COLO668 (cell line): ENCODE results near the gene KCNMA1.

Experiments used
- DNase-seq: peaks from one replicate; lab custom pipeline; 2025; ENCODE audit not compliant: unreplicated experiment; lab: John Stamatoyannopoulos, UW

Gene KCNMA1

GRCh38 chr10:77315496-77316129 lies 322.0 kb downstream of the KCNMA1 start:
- no peak for DNase-seq

- DNase-seq, result no peak
Measured at GRCh38 chr10:77313066-77313750, 324.4 kb downstream of the KCNMA1 start.

- DNase-seq, result no peak
Measured at GRCh38 chr10:77311186-77311585, 326.4 kb downstream of the KCNMA1 start.

- no peak for DNase-seq
Measured at GRCh38 chr10:77310288-77310840, 327.2 kb downstream of the KCNMA1 start.

GRCh38 chr10:77309509-77309908 lies 328.1 kb downstream of the KCNMA1 start:
- DNase-seq, result no peak

GRCh38 chr10:77309092-77309491 lies 328.5 kb downstream of the KCNMA1 start:
- DNase-seq, result no peak

- DNase-seq, result no peak
Measured at GRCh38 chr10:77308084-77308732, 329.4 kb downstream of the KCNMA1 start.

- no peak for DNase-seq
Measured at GRCh38 chr10:77306666-77307065, 330.9 kb downstream of the KCNMA1 start.

GRCh38 chr10:77305650-77306632 lies 331.7 kb downstream of the KCNMA1 start:
- no peak for DNase-seq

GRCh38 chr10:77304192-77304591 lies 333.4 kb downstream of the KCNMA1 start:
- no peak for DNase-seq

GRCh38 chr10:77301305-77301730 lies 336.3 kb downstream of the KCNMA1 start:
- no peak for DNase-seq

- DNase-seq, result no peak
Measured at GRCh38 chr10:77300682-77301302, 336.8 kb downstream of the KCNMA1 start.

- no peak for DNase-seq
Measured at GRCh38 chr10:77299320-77299719, 338.3 kb downstream of the KCNMA1 start.

GRCh38 chr10:77297393-77297739 lies 340.2 kb downstream of the KCNMA1 start:
- peak; percentile 3 for DNase-seq

- DNase-seq, result no peak
Measured at GRCh38 chr10:77296534-77297392, 340.8 kb downstream of the KCNMA1 start.

- DNase-seq, result no peak
Measured at GRCh38 chr10:77293773-77294172, 343.8 kb downstream of the KCNMA1 start.

GRCh38 chr10:77293347-77293746 lies 344.3 kb downstream of the KCNMA1 start:
- no peak for DNase-seq

- DNase-seq, result no peak
Measured at GRCh38 chr10:77291596-77292505, 345.8 kb downstream of the KCNMA1 start.
